HUES6 (cell line): ENCODE measurements around the gene ACTC1.

Experiments
- H3K27ac ChIP-seq: 2 replicates; pipeline ENCODE4 v1.7.0; 2013; ENCODE audit warnings: low read depth, mild to moderate bottlenecking, low read length, inconsistent platforms
- H3K27me3 ChIP-seq: 2 replicates; pipeline ENCODE4 v1.6.1; 2013; ENCODE audit warnings: low read length; ENCODE audit not compliant: control insufficient read depth, insufficient read depth
- H3K36me3 ChIP-seq: 2 replicates; pipeline ENCODE4 v1.6.1; 2013; ENCODE audit warnings: low read length; ENCODE audit not compliant: control insufficient read depth, insufficient read depth
- H3K4me1 ChIP-seq: 2 replicates; pipeline ENCODE4 v1.6.1; 2013; ENCODE audit warnings: low read length; ENCODE audit not compliant: control insufficient read depth, insufficient read depth
- H3K4me3 ChIP-seq: 2 replicates; pipeline ENCODE4 v1.5.1; 2013; ENCODE audit warnings: low read depth, low read length
- H3K9ac ChIP-seq: one replicate; pipeline ENCODE4 v1.6.1; 2013; ENCODE audit warnings: mild to moderate bottlenecking, low read length
- H3K9me3 ChIP-seq: 2 replicates; pipeline ENCODE4 v1.6.1; 2013; ENCODE audit warnings: low read depth, low read length; ENCODE audit not compliant: control insufficient read depth, insufficient read depth

ACTC1 gene

GRCh38 chr15:34783431-34783830 lies 11.9 kb downstream of the ACTC1 start:
- H3K4me1 ChIP-seq: no peaks in the 10 kb centered on the region
- no peaks in the 10 kb centered on the region for H3K36me3 ChIP-seq
- no peak overlapping the region for H3K27ac ChIP-seq
- H3K9ac ChIP-seq: no peak overlapping the region
- peaks cover 5% of the 10 kb centered on the region; the same call in 1 of the 2 replicates for H3K27me3 ChIP-seq
- no peaks in the 10 kb centered on the region for H3K9me3 ChIP-seq
- no peak overlapping the region for H3K4me3 ChIP-seq

GRCh38 chr15:34782901-34783300 lies 12.4 kb downstream of the ACTC1 start:
- no peak overlapping the region for H3K9ac ChIP-seq
- H3K9me3 ChIP-seq: no peaks in the 10 kb centered on the region
- H3K27me3 ChIP-seq: peaks cover 5% of the 10 kb centered on the region; the same call in 1 of the 2 replicates
- H3K36me3 ChIP-seq: no peaks in the 10 kb centered on the region
- H3K4me1 ChIP-seq: no peaks in the 10 kb centered on the region
- no peak overlapping the region for H3K4me3 ChIP-seq
- no peak overlapping the region for H3K27ac ChIP-seq

GRCh38 chr15:34780725-34781124 lies 14.6 kb downstream of the ACTC1 start:
- Histone ChIP-seq H3K27me3 (peaks cover 5% of the 10 kb centered on the region; the same call in 1 of the 2 replicates), H3K27ac (no peak overlapping the region), H3K36me3 (no peaks in the 10 kb centered on the region), H3K9ac (no peak overlapping the region), H3K9me3 (no peaks in the 10 kb centered on the region), H3K4me3 (no peak overlapping the region), H3K4me1 (no peaks in the 10 kb centered on the region)

GRCh38 chr15:34776606-34777105 lies 18.7 kb downstream of the ACTC1 start:
- H3K27me3 ChIP-seq: no peaks in the 10 kb centered on the region
- no peaks in the 10 kb centered on the region for H3K36me3 ChIP-seq
- no peaks in the 10 kb centered on the region for H3K9me3 ChIP-seq
- no peak overlapping the region for H3K9ac ChIP-seq
- no peak overlapping the region for H3K27ac ChIP-seq
- H3K4me1 ChIP-seq: no peaks in the 10 kb centered on the region
- H3K4me3 ChIP-seq: no peak overlapping the region

GRCh38 chr15:34773917-34774316 lies 21.4 kb downstream of the ACTC1 start:
- Histone ChIP-seq H3K9me3 (no peaks in the 10 kb centered on the region), H3K36me3 (no peaks in the 10 kb centered on the region), H3K4me1 (peaks cover 6% of the 10 kb centered on the region), H3K4me3 (no peak overlapping the region), H3K9ac (no peak overlapping the region), H3K27ac (no peak overlapping the region), H3K27me3 (no peaks in the 10 kb centered on the region)

- H3K36me3 ChIP-seq: no peaks in the 10 kb centered on the region
- H3K27me3 ChIP-seq: no peaks in the 10 kb centered on the region
- no peak overlapping the region for H3K9ac ChIP-seq
- no peak overlapping the region for H3K27ac ChIP-seq
- no peak overlapping the region for H3K4me3 ChIP-seq
- H3K4me1 ChIP-seq: peaks cover 6% of the 10 kb centered on the region
- H3K9me3 ChIP-seq: no peaks in the 10 kb centered on the region
Measured at GRCh38 chr15:34773013-34773412, 22.3 kb downstream of the ACTC1 start.

GRCh38 chr15:34772312-34772711 lies 23.0 kb downstream of the ACTC1 start:
- Histone ChIP-seq H3K27me3 (no peaks in the 10 kb centered on the region), H3K27ac (no peak overlapping the region), H3K4me3 (no peak overlapping the region), H3K9me3 (no peaks in the 10 kb centered on the region), H3K36me3 (no peaks in the 10 kb centered on the region), H3K9ac (no peak overlapping the region), H3K4me1 (peaks cover 6% of the 10 kb centered on the region)

- Histone ChIP-seq H3K9me3 (no peaks in the 10 kb centered on the region), H3K4me3 (no peak overlapping the region), H3K4me1 (peaks cover 6% of the 10 kb centered on the region), H3K27me3 (no peaks in the 10 kb centered on the region), H3K27ac (no peak overlapping the region), H3K36me3 (no peaks in the 10 kb centered on the region), H3K9ac (no peak overlapping the region)
Measured at GRCh38 chr15:34769711-34770110, 25.6 kb downstream of the ACTC1 start.

GRCh38 chr15:34768530-34768929 lies 26.8 kb downstream of the ACTC1 start:
- H3K36me3 ChIP-seq: no peaks in the 10 kb centered on the region
- no peak overlapping the region for H3K4me3 ChIP-seq
- H3K9me3 ChIP-seq: no peaks in the 10 kb centered on the region
- peaks cover 6% of the 10 kb centered on the region for H3K4me1 ChIP-seq
- no peak overlapping the region for H3K9ac ChIP-seq
- no peaks in the 10 kb centered on the region for H3K27me3 ChIP-seq
- H3K27ac ChIP-seq: no peak overlapping the region

- Histone ChIP-seq H3K27ac (no peak overlapping the region), H3K4me3 (no peak overlapping the region), H3K36me3 (no peaks in the 10 kb centered on the region), H3K27me3 (peaks cover 6% of the 10 kb centered on the region; the same call in 1 of the 2 replicates), H3K4me1 (peaks cover 6% of the 10 kb centered on the region), H3K9me3 (no peaks in the 10 kb centered on the region), H3K9ac (no peak overlapping the region)
Measured at GRCh38 chr15:34765741-34766140, 29.6 kb downstream of the ACTC1 start.

GRCh38 chr15:34760909-34761308 lies 34.4 kb downstream of the ACTC1 start:
- no peaks in the 10 kb centered on the region for H3K36me3 ChIP-seq
- H3K27me3 ChIP-seq: peaks cover 48% of the 10 kb centered on the region
- no peak overlapping the region for H3K27ac ChIP-seq
- H3K4me1 ChIP-seq: no peaks in the 10 kb centered on the region
- H3K4me3 ChIP-seq: no peak overlapping the region
- no peaks in the 10 kb centered on the region for H3K9me3 ChIP-seq
- H3K9ac ChIP-seq: no peak overlapping the region

GRCh38 chr15:34759992-34760391 lies 35.4 kb downstream of the ACTC1 start:
- Histone ChIP-seq H3K4me1 (no peaks in the 10 kb centered on the region), H3K27ac (no peak overlapping the region), H3K27me3 (peaks cover 57% of the 10 kb centered on the region), H3K4me3 (no peak overlapping the region), H3K36me3 (no peaks in the 10 kb centered on the region), H3K9ac (no peak overlapping the region), H3K9me3 (no peaks in the 10 kb centered on the region)
